Activated CD4-positive, alpha-beta T cell treated with anti-CD3 and anti-CD28 coated beads, Interleukin-2, amount 10 ng/mL, durations not matched to agents 7 days and 5 days (primary cell): Measurements from ENCODE around the gene ZFP30. TPM values are rescaled to one million over a fixed set of nuclear protein-coding genes. Genes with fewer than 3 reads are reported as not detected.

ENCODE experiments used
- CTCF ChIA-PET: fragments of 350-600 bp; sonication (Branson Sonifier 250); formaldehyde crosslinking; loops from one replicate; lab custom pipeline; 2021; ENCODE audit warnings: antibody characterized with exemption; lab: Charles Lee
- POLR2A ChIA-PET: fragments of 350-600 bp; sonication (Branson Sonifier 250); formaldehyde crosslinking; loops from one replicate; lab custom pipeline; 2021; ENCODE audit warnings: antibody characterized with exemption; lab: Charles Lee
- DNase-seq: peaks from one replicate; pipeline ENCODE4 v3.0.0-alpha.2; 2020
- H3K27ac Mint-ChIP-seq: one replicate; pipeline ENCODE4 v1.8.0; 2021; ENCODE audit warnings: mild to moderate bottlenecking, moderate library complexity, mixed read lengths
- H3K27me3 Mint-ChIP-seq: one replicate; pipeline ENCODE4 v1.8.0; 2021; ENCODE audit warnings: mixed read lengths
- H3K36me3 Mint-ChIP-seq: one replicate; pipeline ENCODE4 v1.8.0; 2021; ENCODE audit warnings: low read depth, mixed read lengths
- H3K4me1 Mint-ChIP-seq: one replicate; pipeline ENCODE4 v1.8.0; 2021; ENCODE audit warnings: mixed read lengths
- H3K4me3 Mint-ChIP-seq: one replicate; pipeline ENCODE4 v1.8.0; 2021; ENCODE audit warnings: mild to moderate bottlenecking, moderate library complexity, mixed read lengths
- H3K9me3 Mint-ChIP-seq: one replicate; pipeline ENCODE4 v1.8.0; 2021; ENCODE audit warnings: mixed read lengths
- total RNA-seq, 2 experiments: library from RNA; stranded (reverse); gene quantifications; one replicate each; pipeline ENCODE4 v1.2.3, GENCODE V29; 2021

The ZFP30 gene
- total RNA-seq, 2 experiments from 2014 or later = 14.4 to 16.8 TPM

DNA sequence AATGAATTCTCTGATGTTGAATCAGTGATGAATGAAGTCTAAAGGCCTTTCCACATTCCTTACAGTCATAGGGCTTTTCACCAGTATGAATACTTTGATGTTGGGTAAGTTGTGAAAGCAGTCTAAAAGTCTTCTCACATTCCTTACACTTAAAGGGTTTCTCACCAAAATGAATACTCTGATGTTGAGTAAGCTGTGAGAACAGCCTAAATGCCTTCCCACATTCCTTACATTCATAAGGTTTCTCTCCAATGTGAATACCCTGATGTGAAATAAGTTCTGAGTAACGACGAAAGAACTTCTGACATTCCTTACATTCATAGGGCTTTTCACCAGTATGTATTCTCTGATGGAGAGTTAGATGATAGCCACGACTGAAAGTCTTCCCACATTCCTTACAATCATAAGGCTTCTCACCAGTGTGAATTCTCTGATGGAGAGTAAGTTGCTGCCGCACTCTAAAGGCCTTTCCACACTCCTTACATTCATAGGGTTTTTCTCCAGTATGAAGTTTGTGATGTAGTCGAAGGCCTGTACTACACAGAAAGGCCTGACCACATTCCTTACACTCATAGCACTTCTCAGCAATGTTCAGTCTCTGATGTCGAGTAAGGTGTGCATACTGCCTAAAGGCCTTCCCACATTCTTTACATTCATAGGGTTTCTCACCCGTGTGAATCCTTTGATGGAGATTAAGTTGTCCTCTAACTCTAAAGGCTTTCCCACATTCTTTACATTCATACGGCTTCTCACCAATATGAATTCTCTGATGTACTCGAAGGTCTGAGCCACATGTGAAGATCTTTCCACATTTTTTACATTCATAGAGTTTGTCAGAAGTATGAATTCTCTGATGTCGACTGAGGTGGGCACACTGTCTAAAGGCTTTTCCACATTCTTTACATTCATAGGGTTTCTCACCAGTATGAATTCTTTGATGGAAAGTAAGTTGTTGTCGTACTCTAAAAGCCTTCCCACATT is 19.9 kb downstream of the ZFP30 start:
- Mint-ChIP-seq H3K27ac (no peak overlapping the region), H3K4me1 (no peaks in the 10 kb centered on the region), H3K36me3 (peaks cover 46% of the 10 kb centered on the region), H3K27me3 (no peaks in the 10 kb centered on the region), H3K9me3 (peaks cover 46% of the 10 kb centered on the region), H3K4me3 (no peak overlapping the region)
- ChIA-PET POLR2A (no interaction called here), CTCF (no interaction called here)
- no peak for DNase-seq

DNA sequence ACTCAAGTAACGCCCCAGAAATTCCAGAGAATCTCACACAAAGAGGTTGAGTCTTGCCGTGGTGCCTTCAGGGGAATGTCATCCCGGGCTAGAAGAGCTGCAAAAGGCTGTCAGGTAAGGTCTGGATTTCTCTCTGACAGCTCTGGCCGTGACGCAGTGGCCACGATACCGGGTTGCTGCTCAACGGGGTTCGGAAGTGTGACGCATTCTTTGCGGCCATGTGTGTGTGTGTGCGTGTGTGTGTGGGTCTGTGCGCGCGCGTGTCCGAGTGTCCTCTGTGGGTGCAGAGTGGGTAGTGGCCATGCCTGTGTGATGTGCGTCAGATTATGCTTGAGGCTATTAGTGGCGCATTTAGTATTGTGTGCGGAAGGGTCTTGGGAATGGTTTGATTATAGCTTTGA is 60.3 kb downstream of the ZFP30 start:
- POLR2A ChIA-PET = interaction anchor here (0.6 to 0.9 kb wide), 3 partner anchors 88 to 783 kb away, joined by 3 to 4 read pairs (median 3); partner anchors contain the start of genes ZNF570 and ZNF793
- peak; percentile 59 for DNase-seq
- Mint-ChIP-seq H3K27me3 (no peaks in the 10 kb centered on the region), H3K27ac (peak overlapping the region; percentile 93), H3K36me3 (peaks cover 19% of the 10 kb centered on the region), H3K9me3 (peaks cover 24% of the 10 kb centered on the region), H3K4me1 (peaks cover 24% of the 10 kb centered on the region), H3K4me3 (peak overlapping the region; percentile 89)
- CTCF ChIA-PET = interaction anchor here (0.8 to 2.3 kb wide), 4 partner anchors 9 to 622 kb away, joined by 3 to 5 read pairs (median 4); partner anchors contain the start of gene ZNF527

DNA sequence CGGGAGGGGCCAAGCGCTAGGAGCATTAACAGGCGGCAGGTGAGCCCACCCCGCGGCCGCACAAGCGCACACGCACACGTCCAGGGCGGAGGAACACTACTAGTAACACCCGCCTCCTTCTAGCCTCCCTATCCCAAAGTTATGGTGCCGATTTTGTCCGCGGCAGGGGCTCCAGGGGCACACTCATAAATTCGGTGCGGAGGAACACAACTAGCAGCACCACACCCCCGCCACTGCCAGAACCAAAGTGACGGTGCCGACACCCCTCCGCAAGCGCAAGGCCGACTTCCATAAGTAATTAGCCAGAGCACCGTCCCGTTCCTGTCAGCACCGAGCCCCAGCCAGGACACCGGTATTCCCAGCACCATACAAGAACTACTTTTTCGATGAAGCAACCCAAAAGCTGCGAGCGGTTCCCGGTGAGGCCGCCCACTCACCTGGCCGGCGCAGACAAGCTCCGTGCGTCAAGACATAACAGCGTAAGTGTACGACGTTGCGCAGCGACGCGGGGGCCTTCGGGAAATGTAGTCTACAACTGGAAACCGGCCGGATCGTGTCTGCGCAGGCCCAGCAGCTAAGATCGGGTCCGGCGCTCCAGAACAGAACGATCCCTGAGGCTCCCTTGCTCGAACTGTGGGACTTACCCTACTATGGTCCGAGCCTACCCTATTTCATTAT is 60.8 kb downstream of the ZFP30 start, which contains the start of the genes ZNF540 and ZNF571:
Gene ZNF540, plus strand, starts transcription at position 573 of the 678 bp plus-strand sequence. CDS start 3,572 bp downstream, outside the sequence.
Gene ZNF571, minus strand, starts transcription at position 489 of the 678 bp plus-strand sequence. CDS start 8,116 bp downstream, outside the sequence.
- Mint-ChIP-seq H3K4me3 (peak within 1 kb of the TSS; percentile 89), H3K27ac (peak within 1 kb of the TSS; percentile 93), H3K27me3 (no peaks in the 10 kb centered on the region), H3K36me3 (peaks cover 20% of the 10 kb centered on the region), H3K4me1 (peaks cover 24% of the 10 kb centered on the region), H3K9me3 (peaks cover 24% of the 10 kb centered on the region)
- DNase-seq = peak; percentile 93
- POLR2A ChIA-PET = interaction anchor here (0.6 to 0.9 kb wide), 4 partner anchors 88 to 782 kb away, joined by 3 to 4 read pairs (median 3); partner anchors contain the start of genes ZNF527, ZNF570 and ZNF793
- CTCF ChIA-PET = interaction anchor here (0.8 to 2.3 kb wide), 5 partner anchors 9 to 621 kb away, joined by 3 to 5 read pairs (median 4); partner anchors contain the start of gene ZNF527

DNA sequence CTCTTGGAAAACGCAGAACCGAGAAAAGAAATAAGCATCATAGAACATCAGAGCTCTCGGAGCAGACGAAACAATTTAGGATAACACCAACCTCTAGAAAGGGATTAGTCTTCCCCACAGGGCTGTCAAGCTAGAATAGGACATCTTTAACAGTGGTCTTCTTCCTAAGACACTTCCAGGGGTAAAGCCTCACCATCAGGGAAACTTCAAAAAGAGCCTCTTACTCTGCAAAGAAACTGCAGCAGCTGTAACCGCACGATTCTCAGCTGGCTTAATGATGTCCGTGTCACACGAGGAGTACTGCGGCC is 61.3 kb downstream of the ZFP30 start:
- H3K9me3 Mint-ChIP-seq = peaks cover 27% of the 10 kb centered on the region
- ChIA-PET CTCF (interaction anchor here (1.1 to 2.3 kb wide), 4 partner anchors 10 to 621 kb away, joined by 3 to 5 read pairs (median 4); partner anchors contain the start of gene ZNF527), POLR2A (interaction anchor here (0.6 kb wide), 1 partner anchor 223 kb away, joined by 3 read pairs; the partner anchor contains the start of gene ZNF527)
- H3K4me1 Mint-ChIP-seq = peaks cover 24% of the 10 kb centered on the region
- H3K36me3 Mint-ChIP-seq = peaks cover 23% of the 10 kb centered on the region
- no peaks in the 10 kb centered on the region for H3K27me3 Mint-ChIP-seq
- H3K27ac Mint-ChIP-seq = peak overlapping the region; percentile 93
- peak overlapping the region; percentile 89 for H3K4me3 Mint-ChIP-seq
- DNase-seq = no peak

- CTCF ChIA-PET = interaction anchor here (1.1 kb wide), 1 partner anchor 22 kb away, joined by 3 read pairs; no protein-coding TSS in a partner anchor
- H3K36me3 Mint-ChIP-seq = peaks cover 47% of the 10 kb centered on the region
- H3K9me3 Mint-ChIP-seq = peaks cover 49% of the 10 kb centered on the region
- H3K27ac Mint-ChIP-seq = no peak overlapping the region
- no peaks in the 10 kb centered on the region for H3K4me1 Mint-ChIP-seq
- DNase-seq = no peak
- POLR2A ChIA-PET = no interaction called here
- no peaks in the 10 kb centered on the region for H3K27me3 Mint-ChIP-seq
- H3K4me3 Mint-ChIP-seq = no peak overlapping the region
Observed at GRCh38 chr19:37583340-37583739, 71.9 kb downstream of the ZFP30 start.

GRCh38 chr19:37572203-37572602 is 83.1 kb downstream of the ZFP30 start:
- H3K4me3 Mint-ChIP-seq = no peak overlapping the region
- peaks cover 52% of the 10 kb centered on the region for H3K36me3 Mint-ChIP-seq
- peaks cover 62% of the 10 kb centered on the region for H3K9me3 Mint-ChIP-seq
- DNase-seq = no peak
- H3K27me3 Mint-ChIP-seq = no peaks in the 10 kb centered on the region
- no peak overlapping the region for H3K27ac Mint-ChIP-seq
- CTCF ChIA-PET = interaction anchor here (0.6 kb wide), 1 partner anchor 1393 kb away, joined by 3 read pairs; no protein-coding TSS in a partner anchor
- no peaks in the 10 kb centered on the region for H3K4me1 Mint-ChIP-seq
- POLR2A ChIA-PET = no interaction called here

- CTCF ChIA-PET = no interaction called here
Observed at GRCh38 chr19:37565370-37565669, 89.9 kb downstream of the ZFP30 start.

GRCh38 chr19:37564624-37565369 is 90.5 kb downstream of the ZFP30 start:
- POLR2A ChIA-PET = no interaction called here

More at GRCh38 chr19:37565370-37565669, 89.9 kb downstream of the ZFP30 start:
- H3K36me3 Mint-ChIP-seq = peaks cover 50% of the 10 kb centered on the region
- POLR2A ChIA-PET = no interaction called here
- H3K4me3 Mint-ChIP-seq = no peak overlapping the region
- no peak for DNase-seq
- H3K27ac Mint-ChIP-seq = no peak overlapping the region
- no peaks in the 10 kb centered on the region for H3K27me3 Mint-ChIP-seq
- H3K9me3 Mint-ChIP-seq = peaks cover 72% of the 10 kb centered on the region
- H3K4me1 Mint-ChIP-seq = no peaks in the 10 kb centered on the region

More at GRCh38 chr19:37564624-37565369, 90.5 kb downstream of the ZFP30 start:
- peaks cover 68% of the 10 kb centered on the region for H3K9me3 Mint-ChIP-seq
- no peaks in the 10 kb centered on the region for H3K27me3 Mint-ChIP-seq
- no peak overlapping the region for H3K4me3 Mint-ChIP-seq
- peaks cover 46% of the 10 kb centered on the region for H3K36me3 Mint-ChIP-seq
- CTCF ChIA-PET = no interaction called here
- DNase-seq = no peak
- H3K4me1 Mint-ChIP-seq = no peaks in the 10 kb centered on the region
- H3K27ac Mint-ChIP-seq = no peak overlapping the region

Other genes with a start within 250 kb of the ZFP30 start
- 10 to 100 TPM in 1 of 2 experiments, 1 to 10 TPM in 1; 8.0 to 10.4 TPM for gene ZNF569, start 188.0 kb downstream of the ZFP30 start, total RNA-seq
- gene ZNF570, start 186.1 kb downstream of the ZFP30 start, total RNA-seq = 1 to 10 TPM; 6.1 to 7.3 TPM
- 1 to 10 TPM; 4.1 to 4.9 TPM for gene ZNF793, start 148.5 kb downstream of the ZFP30 start, total RNA-seq
- 1 to 10 TPM; 1.6 to 2.4 TPM for gene ZNF571, start 60.7 kb downstream of the ZFP30 start, total RNA-seq
- 1 to 10 TPM; 1.2 to 1.8 TPM for gene ZNF540, start 60.6 kb downstream of the ZFP30 start, total RNA-seq
- 1 to 10 TPM; 4.5 to 6.2 TPM for gene ZNF607, start 64.3 kb upstream of the ZFP30 start, total RNA-seq
- 1 to 10 TPM; 7.7 to 7.9 TPM for gene ZNF573, start 124.1 kb upstream of the ZFP30 start, total RNA-seq